Breast epithelium (tissue), 4 donors: ENCODE data around the gene NOTUM. TPM values are rescaled to one million over a fixed set of nuclear protein-coding genes. Genes with fewer than 3 reads are reported as not detected.
"Not testable (repeated sequence)": the region's sequence is repeated elsewhere in the genome, so short reads cannot be mapped to it uniquely, and the experiment has no call there.

Experiments used
- DNase-seq, 2 donors: peaks; one replicate each; pipeline ENCODE4 v3.0.0-alpha.2; 2019; ENCODE audit warnings: low spot score in 2 of 2
- H3K27ac ChIP-seq, 2 donors: fragments of 200-600 bp; sonication (generic) in 1 of 2; one replicate each; pipeline ENCODE4 v1.5.1; 2016 to 2019; ENCODE audit warnings: mild to moderate bottlenecking in 1 of 2
- H3K27me3 ChIP-seq, 2 donors: fragments of 200-600 bp; sonication (generic) in 1 of 2; one replicate each; pipeline versions ENCODE4 v1.5.1 to v1.6.0; 2017 to 2019; ENCODE audit warnings: control low read depth in 1 of 2, mild to moderate bottlenecking in 1 of 2
- H3K36me3 ChIP-seq: fragments of 200-600 bp; one replicate; pipeline ENCODE4 v1.5.1; 2019
- H3K4me1 ChIP-seq, 2 donors: fragments of 200-600 bp; sonication (generic); one replicate each; pipeline ENCODE4 v1.5.1; 2016 to 2019; ENCODE audit warnings: control low read depth in 1 of 2
- H3K4me3 ChIP-seq, 3 donors: fragments of 200-600 bp; sonication (generic); 1 replicate in 2 of 3; 2 replicates in 1 of 3; pipeline ENCODE4 v1.5.1; 2016 to 2019; ENCODE audit warnings: mild to moderate bottlenecking in 3 of 3, moderate library complexity in 2 of 3
- H3K9me3 ChIP-seq, 2 donors: fragments of 200-600 bp; sonication (generic) in 1 of 2; one replicate each; pipeline ENCODE4 v1.5.1; 2016 to 2019; ENCODE audit warnings: control low read depth in 1 of 2
- CTCF ChIP-seq, 3 donors: fragments of 450-650 bp; IDR thresholded peaks; one replicate each; pipeline ENCODE4 v1.5.1; 2016 to 2017; ENCODE audit warnings: antibody characterized with exemption in 3 of 3, mild to moderate bottlenecking in 3 of 3, moderate library complexity in 3 of 3
- POLR2A ChIP-seq: fragments of 450-650 bp; IDR thresholded peaks from one replicate; pipeline ENCODE4 v1.6.1; 2016; ENCODE audit warnings: antibody characterized with exemption, mild to moderate bottlenecking, moderate library complexity
- POLR2AphosphoS5 ChIP-seq, 3 donors: sonication (generic); formaldehyde crosslinking; IDR thresholded peaks; one replicate each; pipeline ENCODE4 v1.6.1; 2017; ENCODE audit warnings: antibody characterized with exemption in 3 of 3
- intact Hi-C: fragments of 100-400 bp; cut with DNase I; formaldehyde crosslinking; loops from one replicate; pipeline ENCODE4 v1.15.1; 2023; ENCODE audit warnings: low total_unique reads
- total RNA-seq, 3 donors: library from RNA; depleted of rRNA; stranded (reverse); fragments of >200 nt; gene quantifications; one replicate each; pipeline ENCODE4 v1.1.0, GENCODE V29; 2016

Gene NOTUM
- total RNA-seq, 3 donors from 2014 or later, result 0.29 TPM; not detected in 2

GRCh38 chr17:81955756-81956544, 5.0 kb downstream of the NOTUM start:
- no peaks in the 10 kb centered on the region for H3K36me3 ChIP-seq
- H3K4me3 ChIP-seq, result no peak overlapping the region
- peaks cover 0 to 12% of the 10 kb centered on the region in 2 donors for H3K4me1 ChIP-seq
- no peak for DNase-seq
- H3K27me3 ChIP-seq, result peaks cover 15 to 41% of the 10 kb centered on the region in 2 donors
- no peak for TF ChIP-seq POLR2A
- TF ChIP-seq CTCF (IDR thresholded peaks at IDR 0.05), result no peak
- no peak for TF ChIP-seq POLR2AphosphoS5 (IDR thresholded peaks at IDR 0.05)
- H3K27ac ChIP-seq, result no peak overlapping the region
- intact Hi-C loops, result no loop called here
- H3K9me3 ChIP-seq, result no peaks in the 10 kb centered on the region

GRCh38 chr17:81955058-81955681, 5.8 kb downstream of the NOTUM start:
- no peaks in the 10 kb centered on the region for H3K36me3 ChIP-seq
- no peak overlapping the region for H3K4me3 ChIP-seq
- peaks cover 10 to 35% of the 10 kb centered on the region in 2 donors for H3K27me3 ChIP-seq
- H3K4me1 ChIP-seq, result peaks cover 0 to 8% of the 10 kb centered on the region in 2 donors
- intact Hi-C loops, result no loop called here
- no peak for TF ChIP-seq POLR2A
- no peak for TF ChIP-seq CTCF (IDR thresholded peaks at IDR 0.05)
- TF ChIP-seq POLR2AphosphoS5 (IDR thresholded peaks at IDR 0.05), result no peak
- no peaks in the 10 kb centered on the region for H3K9me3 ChIP-seq
- H3K27ac ChIP-seq, result no peak overlapping the region
- DNase-seq, result no peak

- intact Hi-C loops, result no loop called here
- Histone ChIP-seq H3K36me3 (no peaks in the 10 kb centered on the region), H3K9me3 (no peaks in the 10 kb centered on the region), H3K4me3 (no peak overlapping the region), H3K4me1 (peaks cover 0 to under 1% of the 10 kb centered on the region in 2 donors), H3K27ac (no peak overlapping the region), H3K27me3 (peaks cover 6 to 29% of the 10 kb centered on the region in 2 donors)
- no peak for DNase-seq
- TF ChIP-seq POLR2A, result no peak
- no peak for TF ChIP-seq CTCF (IDR thresholded peaks at IDR 0.05)
- TF ChIP-seq POLR2AphosphoS5 (IDR thresholded peaks at IDR 0.05), result no peak
Measured at GRCh38 chr17:81954131-81955057, 6.6 kb downstream of the NOTUM start.

- DNase-seq, H3K36me3 ChIP-seq, intact Hi-C loops, H3K4me3 ChIP-seq, H3K4me1 ChIP-seq, H3K27ac ChIP-seq, H3K9me3 ChIP-seq: not testable (repeated sequence)
- peaks cover 0 to 19% of the 10 kb centered on the region in 2 donors for H3K27me3 ChIP-seq
Measured at GRCh38 chr17:81953443-81953842, 7.5 kb downstream of the NOTUM start.

- peaks cover 0 to 13% of the 10 kb centered on the region in 2 donors for H3K27me3 ChIP-seq
- intact Hi-C loops, result no loop called here
- no peaks in the 10 kb centered on the region for H3K9me3 ChIP-seq
- no peak overlapping the region for H3K27ac ChIP-seq
- no peaks in the 10 kb centered on the region for H3K4me1 ChIP-seq
- no peaks in the 10 kb centered on the region for H3K36me3 ChIP-seq
- DNase-seq, result no peak
- no peak for TF ChIP-seq CTCF (IDR thresholded peaks at IDR 0.05)
- no peak for TF ChIP-seq POLR2A
- no peak for TF ChIP-seq POLR2AphosphoS5 (IDR thresholded peaks at IDR 0.05)
- H3K4me3 ChIP-seq, result no peak overlapping the region
Measured at GRCh38 chr17:81952792-81953228, 8.2 kb downstream of the NOTUM start.
